ENCODE data around the gene CD22.
"Not testable (repeated sequence)": the region's sequence is repeated elsewhere in the genome, so short reads cannot be mapped to it uniquely, and the experiment has no call there.

CD22 gene

DNA sequence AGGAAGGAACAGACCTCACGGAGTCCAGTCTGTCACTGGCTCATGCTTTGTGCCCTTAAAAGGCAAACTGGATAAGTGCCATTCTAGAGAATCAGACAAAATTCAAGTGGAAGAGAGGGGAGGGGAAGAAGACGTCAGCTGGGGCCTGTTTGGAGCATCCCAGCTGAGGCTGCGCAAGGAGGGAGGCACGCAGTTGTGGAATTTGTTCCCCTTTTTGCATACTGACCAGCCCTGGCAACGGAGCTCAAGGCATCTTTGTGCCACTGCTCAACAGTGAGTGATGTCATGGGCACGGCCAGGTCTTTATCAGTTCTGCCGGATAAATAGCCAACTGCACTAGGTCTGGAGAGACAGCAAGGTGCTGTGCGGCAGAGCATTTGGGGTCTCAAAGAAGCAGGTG lies 41.7 kb downstream of the CD22 start, which contains the start of gene GPR42:
Gene GPR42 (plus strand): TSS at position 347 of the 400 bp plus-strand sequence. CDS start 292 bp downstream, outside the sequence.
- TF ChIP-seq, protein P1, sequence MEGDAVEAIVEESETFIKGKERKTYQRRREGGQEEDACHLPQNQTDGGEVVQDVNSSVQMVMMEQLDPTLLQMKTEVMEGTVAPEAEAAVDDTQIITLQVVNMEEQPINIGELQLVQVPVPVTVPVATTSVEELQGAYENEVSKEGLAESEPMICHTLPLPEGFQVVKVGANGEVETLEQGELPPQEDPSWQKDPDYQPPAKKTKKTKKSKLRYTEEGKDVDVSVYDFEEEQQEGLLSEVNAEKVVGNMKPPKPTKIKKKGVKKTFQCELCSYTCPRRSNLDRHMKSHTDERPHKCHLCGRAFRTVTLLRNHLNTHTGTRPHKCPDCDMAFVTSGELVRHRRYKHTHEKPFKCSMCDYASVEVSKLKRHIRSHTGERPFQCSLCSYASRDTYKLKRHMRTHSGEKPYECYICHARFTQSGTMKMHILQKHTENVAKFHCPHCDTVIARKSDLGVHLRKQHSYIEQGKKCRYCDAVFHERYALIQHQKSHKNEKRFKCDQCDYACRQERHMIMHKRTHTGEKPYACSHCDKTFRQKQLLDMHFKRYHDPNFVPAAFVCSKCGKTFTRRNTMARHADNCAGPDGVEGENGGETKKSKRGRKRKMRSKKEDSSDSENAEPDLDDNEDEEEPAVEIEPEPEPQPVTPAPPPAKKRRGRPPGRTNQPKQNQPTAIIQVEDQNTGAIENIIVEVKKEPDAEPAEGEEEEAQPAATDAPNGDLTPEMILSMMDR (IDR thresholded peaks at IDR 0.05; ENCODE audit: low read depth, low read length, poor library complexity, severe bottlenecking), result no peak
- TF ChIP-seq EZH2phosphoT487 (IDR thresholded peaks at IDR 0.05; ENCODE audit: borderline replicate concordance, low read length), result no peak
- H4K20me1 ChIP-seq (ENCODE audit: control insufficient read depth, insufficient read depth, low read depth, low read length), result no peaks in the 10 kb centered on the region
- H3K4me2 ChIP-seq (ENCODE audit: low read length), result no peak within 1 kb of the TSS
- H3K27me3 ChIP-seq (ENCODE audit: control insufficient read depth, low read length), result peaks cover 38% of the 10 kb centered on the region
- H3K27ac ChIP-seq (ENCODE audit: low read depth, low read length), result no peak within 1 kb of the TSS
- H3K4me3 ChIP-seq (ENCODE audit: low read length), result no peak within 1 kb of the TSS
- peaks cover 2% of the 10 kb centered on the region; the same call in 1 of the 2 replicates for H3K9me3 ChIP-seq (ENCODE audit: control insufficient read depth, insufficient read depth, low read length)
- no peaks in the 10 kb centered on the region for H3F3A ChIP-seq (ENCODE audit: control insufficient read depth, insufficient read depth)
- H3K36me3 ChIP-seq (ENCODE audit: control insufficient read depth, low read length), result no peaks in the 10 kb centered on the region
- H3K4me1 ChIP-seq (ENCODE audit: control insufficient read depth, low read length), result no peaks in the 10 kb centered on the region
- H3K79me2 ChIP-seq (ENCODE audit: control insufficient read depth, low read length), result no peaks in the 10 kb centered on the region
- H3K9me2 ChIP-seq (replicated peaks; ENCODE audit: control insufficient read depth, low read length), result no peaks in the 10 kb centered on the region

DNA sequence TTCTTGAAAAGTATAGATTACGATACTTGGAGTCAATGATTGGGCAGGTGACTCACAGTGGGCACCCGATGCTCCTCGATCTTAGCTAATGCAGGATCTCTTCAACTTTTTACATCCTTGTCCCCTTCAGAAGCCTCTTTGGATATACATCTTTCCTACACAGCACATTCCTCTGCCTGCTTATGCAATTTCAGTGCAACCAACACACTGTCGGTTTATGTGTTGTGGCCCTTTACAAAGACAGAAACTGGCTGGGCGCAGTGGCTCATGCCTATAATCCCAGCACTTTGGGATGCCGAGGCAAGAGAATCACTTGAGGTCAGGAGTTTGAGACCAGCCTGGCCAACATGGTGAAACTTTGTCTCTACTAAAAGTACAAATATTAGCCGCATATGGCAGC lies 44.5 kb downstream of the CD22 start:
- TF ChIP-seq, protein P1 (IDR thresholded peaks at IDR 0.05; ENCODE audit: low read depth, low read length, poor library complexity, severe bottlenecking), result no peak
- TF ChIP-seq EZH2phosphoT487 (IDR thresholded peaks at IDR 0.05; ENCODE audit: borderline replicate concordance, low read length), result no peak
- H3K4me3 ChIP-seq (ENCODE audit: low read length), result no peak overlapping the region
- no peaks in the 10 kb centered on the region for H3K4me1 ChIP-seq (ENCODE audit: control insufficient read depth, low read length)
- no peak overlapping the region for H3K4me2 ChIP-seq (ENCODE audit: low read length)
- peaks cover 2% of the 10 kb centered on the region; the same call in 1 of the 2 replicates for H3K9me3 ChIP-seq (ENCODE audit: control insufficient read depth, insufficient read depth, low read length)
- H3K27me3 ChIP-seq (ENCODE audit: control insufficient read depth, low read length), result peaks cover 24% of the 10 kb centered on the region
- H3K79me2 ChIP-seq (ENCODE audit: control insufficient read depth, low read length), result no peaks in the 10 kb centered on the region
- H3K9me2 ChIP-seq (replicated peaks; ENCODE audit: control insufficient read depth, low read length), result no peaks in the 10 kb centered on the region
- no peaks in the 10 kb centered on the region for H3F3A ChIP-seq (ENCODE audit: control insufficient read depth, insufficient read depth)
- H4K20me1 ChIP-seq (ENCODE audit: control insufficient read depth, insufficient read depth, low read depth, low read length), result no peaks in the 10 kb centered on the region
- no peak overlapping the region for H3K27ac ChIP-seq (ENCODE audit: low read depth, low read length)
- H3K36me3 ChIP-seq (ENCODE audit: control insufficient read depth, low read length), result no peaks in the 10 kb centered on the region

DNA sequence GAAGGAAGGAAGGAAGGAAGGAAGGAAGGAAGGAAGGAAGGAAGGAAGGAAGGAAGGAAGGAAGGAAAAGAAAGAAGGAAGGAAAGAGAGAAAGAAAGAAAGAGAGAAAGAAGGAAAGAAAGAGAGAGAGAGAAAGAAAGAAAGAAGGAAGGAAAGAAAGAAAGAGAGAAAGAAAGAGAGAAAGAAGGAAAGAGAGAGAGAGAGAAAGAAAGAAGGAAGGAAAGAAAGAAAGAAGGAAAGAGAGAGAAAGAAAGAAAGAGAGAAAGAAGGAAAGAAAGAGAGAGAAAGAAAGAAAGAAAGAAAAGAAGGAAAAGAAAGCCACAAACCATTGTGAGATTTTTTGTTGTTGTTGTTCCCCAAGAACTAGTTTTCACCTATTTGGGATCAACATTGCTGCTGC lies 45.0 kb downstream of the CD22 start:
- not testable (repeated sequence) for H3K9me2 ChIP-seq (replicated peaks; ENCODE audit: control insufficient read depth, low read length); H3K79me2 ChIP-seq (ENCODE audit: control insufficient read depth, low read length); H3K9me3 ChIP-seq (ENCODE audit: control insufficient read depth, insufficient read depth, low read length); H3K4me1 ChIP-seq (ENCODE audit: control insufficient read depth, low read length); H4K20me1 ChIP-seq (ENCODE audit: control insufficient read depth, insufficient read depth, low read depth, low read length); H3K36me3 ChIP-seq (ENCODE audit: control insufficient read depth, low read length); H3K4me3 ChIP-seq (ENCODE audit: low read length); H3K4me2 ChIP-seq (ENCODE audit: low read length); H3F3A ChIP-seq (ENCODE audit: control insufficient read depth, insufficient read depth); H3K27ac ChIP-seq (ENCODE audit: low read depth, low read length)
- peaks cover 24% of the 10 kb centered on the region for H3K27me3 ChIP-seq (ENCODE audit: control insufficient read depth, low read length)

DNA sequence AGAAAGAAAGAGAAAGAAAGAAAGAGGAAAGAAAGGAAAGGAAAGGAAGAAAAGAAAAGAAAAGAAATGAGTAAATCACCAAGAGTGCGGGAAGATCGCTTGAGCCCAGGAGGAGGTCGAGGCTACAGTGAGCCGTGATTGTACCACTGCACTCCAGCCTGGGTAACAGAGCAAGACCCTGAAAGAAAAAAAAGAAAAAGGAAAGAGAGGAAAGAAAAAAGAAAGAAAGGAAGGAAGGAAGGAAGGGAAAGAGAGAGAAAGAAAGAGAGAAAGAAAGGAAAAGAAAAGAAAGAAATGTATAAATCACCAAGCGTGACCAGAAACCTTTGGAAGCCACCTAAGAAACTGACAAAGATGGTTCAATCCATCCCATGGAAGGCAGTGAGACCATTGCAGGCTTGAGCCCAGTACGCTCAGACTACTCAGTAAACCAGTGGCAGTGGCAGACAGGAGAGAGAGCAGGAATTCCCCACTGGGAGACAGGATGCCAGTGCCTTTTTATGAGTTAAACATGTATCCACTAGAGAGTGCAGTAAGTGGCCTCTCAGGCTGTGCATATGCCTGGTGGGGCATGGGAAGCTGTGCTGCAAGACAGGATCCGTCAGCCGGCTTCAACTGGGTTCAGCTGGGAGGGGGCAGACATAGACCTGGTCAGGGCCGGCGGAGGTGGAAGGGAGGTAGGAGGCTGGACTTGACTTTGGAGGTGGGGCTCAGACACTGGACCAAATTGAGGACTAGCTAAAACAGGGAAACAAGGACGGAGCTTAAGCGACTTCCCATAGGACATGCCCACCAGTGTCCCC lies 46.7 kb downstream of the CD22 start:
- no peaks in the 10 kb centered on the region for H4K20me1 ChIP-seq (ENCODE audit: control insufficient read depth, insufficient read depth, low read depth, low read length)
- no peak overlapping the region for H3K4me2 ChIP-seq (ENCODE audit: low read length)
- no peaks in the 10 kb centered on the region for H3K36me3 ChIP-seq (ENCODE audit: control insufficient read depth, low read length)
- H3F3A ChIP-seq (ENCODE audit: control insufficient read depth, insufficient read depth), result no peaks in the 10 kb centered on the region
- H3K4me1 ChIP-seq (ENCODE audit: control insufficient read depth, low read length), result no peaks in the 10 kb centered on the region
- no peaks in the 10 kb centered on the region for H3K9me2 ChIP-seq (replicated peaks; ENCODE audit: control insufficient read depth, low read length)
- no peaks in the 10 kb centered on the region for H3K9me3 ChIP-seq (ENCODE audit: control insufficient read depth, insufficient read depth, low read length)
- no peak overlapping the region for H3K27ac ChIP-seq (ENCODE audit: low read depth, low read length)
- no peak overlapping the region for H3K4me3 ChIP-seq (ENCODE audit: low read length)
- H3K27me3 ChIP-seq (ENCODE audit: control insufficient read depth, low read length), result peaks cover 28% of the 10 kb centered on the region
- H3K79me2 ChIP-seq (ENCODE audit: control insufficient read depth, low read length), result no peaks in the 10 kb centered on the region
- TF ChIP-seq, protein P1 (IDR thresholded peaks at IDR 0.05; ENCODE audit: low read depth, low read length, poor library complexity, severe bottlenecking), result no peak
- no peak for TF ChIP-seq EZH2phosphoT487 (IDR thresholded peaks at IDR 0.05; ENCODE audit: borderline replicate concordance, low read length)

All from DOHH2 (cell line).